GM18909 (cell line): ENCODE results near the gene TAF5.
"Not testable (repeated sequence)": the region's sequence is repeated elsewhere in the genome, so short reads cannot be mapped to it uniquely, and the experiment has no call there.

Experiments used
- ATAC-seq: cut with Tn5 transposase; IDR thresholded peaks from one replicate; pipeline ENCODE4 v1.9.1; 2021; ENCODE audit warnings: mild to moderate bottlenecking; ENCODE audit not compliant: unreplicated experiment, poor library complexity

Gene TAF5

DNA sequence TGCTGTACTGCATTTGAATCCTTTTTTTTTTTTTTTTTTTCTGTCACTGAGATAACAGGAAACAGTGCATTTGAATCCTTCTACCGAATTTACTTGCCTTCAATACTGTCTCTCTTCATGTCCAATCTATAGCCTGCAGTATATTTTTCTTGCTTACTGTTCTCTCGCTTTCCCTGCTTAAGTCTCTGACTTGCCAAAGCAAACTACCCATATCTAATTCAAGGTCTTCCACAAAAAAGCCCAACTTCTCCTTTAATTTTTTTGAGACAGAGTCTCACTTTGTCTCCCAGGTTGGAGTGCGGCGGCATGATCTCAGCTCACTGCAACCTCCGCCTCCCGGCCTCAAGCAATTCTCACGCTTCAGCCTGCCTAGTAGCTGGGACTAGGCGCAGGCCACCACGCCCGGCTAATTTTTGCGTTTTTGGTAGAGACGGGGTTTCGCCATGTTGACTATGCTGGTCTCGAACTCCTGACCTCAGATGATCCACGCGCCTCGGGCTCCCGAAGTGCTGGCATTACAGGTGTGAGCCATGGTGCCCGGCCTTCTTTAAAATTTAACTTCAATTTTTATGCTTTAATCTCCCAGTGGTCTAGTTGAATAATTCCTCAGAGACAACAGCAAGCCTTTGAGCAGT, 29.5 kb downstream of the TAF5 start:
- no peak for ATAC-seq

DNA sequence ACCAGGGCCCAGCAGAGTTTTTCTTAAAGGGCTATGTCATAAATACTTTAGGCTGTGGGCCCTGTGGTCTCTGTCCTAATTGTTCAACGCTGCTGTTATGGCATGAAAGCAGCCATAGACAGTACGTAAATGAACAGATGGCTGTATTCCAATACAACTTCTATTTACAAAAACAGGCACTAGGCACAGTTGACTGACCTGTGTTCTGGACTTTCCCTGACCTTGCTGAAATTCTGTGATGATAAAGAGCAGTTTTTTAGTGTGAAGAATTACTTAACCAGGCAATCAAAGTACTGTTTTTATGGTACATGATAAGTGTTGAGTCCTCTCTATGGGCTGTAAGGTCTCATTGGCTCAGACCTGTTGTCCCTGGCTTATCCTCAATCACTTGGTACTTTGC, 45.8 kb downstream of the TAF5 start:
- ATAC-seq = no peak

DNA sequence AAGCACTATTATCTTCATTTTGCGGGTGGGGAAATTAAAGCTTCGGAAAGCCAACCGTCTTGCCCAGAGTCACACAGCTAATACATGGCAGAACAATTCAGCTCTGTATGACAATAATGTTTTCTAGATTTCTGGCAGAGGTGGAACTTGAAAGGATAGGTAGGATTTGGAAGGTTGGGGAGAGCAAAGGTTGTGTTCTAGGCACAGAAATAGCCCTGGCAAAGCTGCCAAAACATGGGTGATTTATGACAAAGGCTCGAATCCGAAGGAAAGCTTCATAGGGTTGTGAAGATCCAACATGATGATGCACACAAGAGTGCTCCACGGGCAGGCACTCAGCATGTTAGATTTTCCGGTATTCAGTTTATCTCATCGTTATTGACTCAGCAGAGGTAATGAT, 47.8 kb downstream of the TAF5 start:
- ATAC-seq = no peak

DNA sequence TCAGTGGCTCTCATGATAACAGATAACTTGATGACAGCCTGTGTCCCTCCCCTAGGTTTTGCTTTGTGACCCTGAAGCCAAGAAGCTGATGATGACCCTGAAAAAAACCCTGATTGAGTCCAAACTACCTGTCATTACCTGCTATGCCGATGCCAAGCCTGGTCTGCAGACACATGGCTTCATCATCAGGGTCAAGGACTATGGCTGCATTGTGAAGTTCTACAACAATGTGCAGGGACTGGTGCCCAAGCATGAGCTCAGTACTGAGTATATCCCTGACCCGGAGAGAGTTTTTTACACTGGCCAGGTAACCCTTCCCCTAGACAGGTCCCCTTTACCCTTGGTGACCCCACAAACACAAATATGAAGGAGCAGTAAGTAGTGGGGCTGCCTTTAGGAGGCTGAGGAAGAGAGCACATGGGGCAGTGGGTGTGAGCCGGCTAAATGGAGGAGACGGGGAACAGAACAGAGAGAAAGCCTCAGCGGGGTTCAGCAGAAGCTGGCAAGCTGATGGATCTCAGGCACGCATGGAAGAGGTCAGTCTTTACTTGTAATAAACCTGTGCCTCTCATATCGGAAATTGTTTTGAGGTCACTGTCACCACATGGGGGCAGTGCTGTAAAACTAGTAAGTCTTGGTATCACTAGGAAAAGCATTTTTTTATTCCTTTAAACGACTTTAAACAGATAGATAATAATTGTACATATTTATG, 48.8 kb downstream of the TAF5 start:
- ATAC-seq = no peak

DNA sequence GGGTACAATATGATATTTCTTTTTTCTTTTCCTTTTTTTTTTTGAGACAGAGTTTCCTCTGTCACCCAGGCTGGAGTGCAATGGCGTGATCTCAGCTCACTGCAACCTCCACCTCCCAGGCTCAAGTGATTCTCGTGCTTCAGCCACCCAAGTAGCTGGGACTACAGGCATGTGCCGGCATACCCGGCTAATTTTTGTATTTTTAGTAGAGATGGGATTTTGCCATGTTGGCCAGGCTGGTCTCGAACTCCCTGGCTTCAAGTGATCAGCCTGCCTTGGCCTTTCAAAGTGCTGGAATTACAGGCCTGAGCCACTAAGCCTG, 49.3 kb downstream of the TAF5 start:
- ATAC-seq = not testable (repeated sequence)

DNA sequence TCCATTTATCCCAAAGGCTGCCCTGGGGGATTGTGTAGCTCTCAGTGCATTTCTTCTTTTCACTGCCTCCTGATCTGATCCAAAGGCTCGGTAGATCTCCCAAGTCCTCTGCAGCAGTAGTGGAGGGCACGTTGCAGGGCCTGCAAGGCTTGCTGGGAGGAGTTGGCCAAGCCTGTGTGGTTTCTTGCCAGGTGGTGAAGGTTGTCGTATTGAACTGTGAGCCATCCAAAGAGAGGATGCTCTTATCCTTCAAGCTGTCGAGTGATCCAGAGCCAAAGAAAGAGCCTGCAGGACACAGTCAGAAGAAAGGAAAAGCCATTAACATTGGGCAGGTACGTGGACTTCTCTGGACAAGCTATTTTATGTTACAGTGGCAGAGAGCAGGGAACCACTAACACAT, 49.8 kb downstream of the TAF5 start:
- no peak for ATAC-seq

DNA sequence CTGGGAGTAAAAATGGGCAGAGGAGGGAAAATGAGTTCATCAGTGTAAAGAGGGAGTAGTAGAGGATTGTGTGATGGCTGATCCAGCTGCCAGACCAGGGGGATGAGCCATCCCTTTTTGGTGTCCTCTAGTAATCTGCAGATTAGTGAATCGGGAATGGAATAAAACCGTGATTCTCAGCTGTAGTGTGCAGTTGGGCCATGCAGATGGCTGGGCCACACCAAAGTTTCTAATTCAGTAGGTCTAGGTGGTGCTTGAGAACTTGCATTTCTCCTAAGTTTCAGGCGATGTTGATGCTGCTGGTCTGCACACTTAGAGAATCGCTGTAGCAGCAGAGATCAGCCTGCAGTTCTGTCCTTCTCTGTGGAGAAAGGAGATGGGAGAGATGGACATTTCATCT, 51.3 kb downstream of the TAF5 start:
- ATAC-seq = no peak

DNA sequence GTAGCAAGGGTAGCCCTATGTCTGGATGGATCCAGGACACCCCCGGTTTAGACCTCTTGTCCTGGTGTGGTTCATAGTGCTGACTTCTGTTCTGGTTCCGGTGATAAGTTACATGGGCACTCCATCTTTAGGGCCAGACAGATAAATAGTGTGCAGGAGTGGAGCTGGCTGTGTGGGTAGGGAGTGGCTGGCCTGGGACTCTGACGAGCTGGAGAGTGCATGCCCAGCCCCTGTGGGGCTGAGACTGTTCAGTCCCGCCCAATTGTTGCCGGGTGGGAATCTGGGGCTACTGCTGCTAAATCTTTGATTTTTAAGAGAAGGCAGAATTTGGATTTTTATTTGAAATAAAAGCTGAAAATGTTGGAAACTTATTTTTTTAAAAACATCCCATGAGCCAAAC, 56.0 kb downstream of the TAF5 start:
- no peak for ATAC-seq

DNA sequence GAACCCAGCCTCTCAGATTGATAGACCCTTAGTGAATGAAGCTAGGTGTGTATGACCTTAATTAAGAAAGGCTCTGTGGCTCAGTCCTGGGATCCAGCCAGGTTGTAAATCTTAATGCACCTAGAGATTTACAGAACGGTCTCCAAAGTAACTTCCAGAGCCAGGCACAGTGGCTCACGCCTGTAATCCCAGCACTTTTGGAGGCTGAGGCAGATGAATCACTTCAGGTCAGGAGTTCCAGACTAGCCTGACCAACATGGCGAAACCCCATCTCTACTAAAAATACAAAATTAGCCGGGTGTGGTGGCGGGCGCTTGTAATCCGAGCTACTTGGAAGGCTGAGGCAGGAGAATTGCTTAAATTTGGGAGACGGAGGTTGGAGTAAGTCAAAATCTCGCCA, 60.1 kb downstream of the TAF5 start:
- ATAC-seq = no peak

DNA sequence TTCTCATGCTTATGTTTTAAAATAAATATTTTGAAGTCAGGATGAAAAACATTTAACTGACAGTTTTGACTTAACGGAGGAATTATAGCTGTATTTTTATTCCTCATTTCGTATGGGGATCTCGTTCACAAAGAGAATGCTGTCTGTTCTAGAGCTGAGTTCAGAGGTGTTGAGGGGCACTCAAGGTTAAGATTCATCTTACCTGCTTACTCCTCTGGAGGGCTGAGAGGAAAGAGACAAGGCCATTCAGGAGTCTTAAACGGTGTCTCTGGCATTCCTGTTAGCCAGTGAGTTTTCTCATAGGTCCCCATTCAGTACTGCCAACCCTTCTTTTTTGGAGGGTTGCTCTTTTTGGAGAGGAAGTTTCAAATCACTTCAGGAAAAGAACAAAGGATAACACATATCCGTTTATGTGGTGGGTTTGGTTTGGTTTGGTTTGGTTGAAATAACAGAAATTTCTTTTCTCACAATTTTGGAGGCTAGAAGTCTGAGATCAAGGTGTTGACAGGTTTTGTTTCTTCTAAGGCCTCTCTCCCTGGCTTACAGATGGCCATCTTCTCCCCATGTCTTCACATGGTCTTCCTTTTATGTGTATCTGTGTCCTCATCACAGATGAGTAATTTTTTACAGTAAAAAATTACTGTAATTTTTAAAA, 61.3 kb downstream of the TAF5 start:
- no peak for ATAC-seq

DNA sequence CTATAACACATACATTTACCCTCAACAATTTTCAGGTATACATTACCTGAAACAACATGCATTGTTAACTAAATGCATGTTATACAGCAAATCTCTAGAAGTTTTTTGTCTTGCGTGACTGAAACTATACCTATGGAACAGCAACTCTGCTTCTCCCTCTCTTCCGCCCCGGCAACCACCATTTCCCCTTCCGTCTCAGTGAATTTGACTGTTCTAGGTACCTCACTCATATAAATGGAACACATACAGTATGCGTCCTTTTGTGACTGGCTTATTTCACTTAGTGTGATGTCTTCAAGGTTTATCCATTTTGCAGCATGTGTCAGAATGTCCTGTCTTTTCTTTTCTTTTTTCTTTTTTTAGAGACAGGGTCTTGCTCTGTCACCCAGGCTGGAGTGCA, 61.9 kb downstream of the TAF5 start:
- no peak for ATAC-seq

DNA sequence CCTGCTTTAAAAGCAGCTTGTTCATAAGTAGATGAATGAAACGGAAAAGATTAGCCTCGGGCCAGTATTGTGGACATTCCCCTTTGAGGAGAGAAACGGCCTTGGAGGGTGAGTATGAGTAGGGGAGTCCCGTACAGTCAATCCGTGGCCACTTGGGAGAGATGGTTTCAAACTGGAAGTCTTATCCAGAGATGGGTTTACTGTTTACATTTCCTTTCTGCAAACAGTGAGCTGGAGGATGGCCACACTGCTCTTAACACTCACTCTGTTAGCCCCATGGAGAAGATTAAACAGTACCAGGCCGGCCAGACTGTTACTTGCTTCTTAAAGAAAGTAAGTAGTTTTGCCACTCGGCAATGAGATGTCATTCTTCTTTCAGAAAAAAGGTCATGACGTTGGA, 64.1 kb downstream of the TAF5 start:
- ATAC-seq = no peak

DNA sequence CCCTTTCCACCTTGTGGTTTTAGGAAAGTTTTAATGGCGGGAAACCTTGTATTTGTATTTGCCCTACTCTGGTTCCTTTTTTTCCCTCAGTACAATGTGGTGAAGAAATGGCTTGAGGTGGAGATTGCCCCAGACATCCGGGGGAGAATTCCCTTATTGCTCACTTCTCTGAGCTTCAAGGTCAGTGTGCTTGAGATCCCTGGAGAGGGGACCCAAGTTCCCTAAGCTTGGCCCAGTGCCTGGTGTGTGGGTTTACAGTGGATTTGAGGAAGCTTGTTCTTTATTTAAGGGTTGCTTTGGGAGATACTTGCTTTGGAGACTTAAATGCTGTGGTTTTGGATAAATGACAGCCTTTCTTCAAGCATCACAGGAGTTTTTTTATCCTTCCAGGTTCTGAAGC, 66.1 kb downstream of the TAF5 start:
- ATAC-seq = no peak
